Measurements from ENCODE around the gene UHRF2.

Gene UHRF2

DNA sequence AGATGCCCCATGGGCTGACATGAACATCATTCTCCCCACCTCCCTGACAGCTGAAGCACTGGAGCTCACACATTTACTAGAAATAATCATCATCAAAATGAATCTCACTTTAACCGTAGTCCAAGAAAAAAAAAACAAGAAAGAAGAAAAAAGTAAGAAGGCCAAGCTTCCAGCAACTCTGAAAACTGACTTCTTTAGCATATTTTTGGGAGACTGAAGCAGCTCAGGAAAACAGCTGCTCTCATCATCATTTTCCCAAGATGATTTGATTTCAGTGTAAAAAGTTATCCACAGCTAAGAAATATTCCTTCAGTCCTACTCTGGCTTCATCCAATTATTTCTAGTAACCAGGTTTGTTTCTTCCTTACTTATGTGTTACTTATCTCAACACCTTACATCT, 140.9 kb downstream of the UHRF2 start:
- DNase-seq (ENCODE audit: low spot score): no peak

Small RNAs within 50 kb of the gene (small RNA-seq; reads per million reads assigned to genes)
- 0 reads per million in 2 experiments for gene RN7SL25P
